Activated CD4-positive, alpha-beta T cell treated with anti-CD3 and anti-CD28 coated beads for 36 hours (primary cell): Measurements from ENCODE around the gene GAL3ST2. TPM values are rescaled to one million over a fixed set of nuclear protein-coding genes. Genes with fewer than 3 reads are reported as not detected.
"Not testable (repeated sequence)": the region's sequence is repeated elsewhere in the genome, so short reads cannot be mapped to it uniquely, and the experiment has no call there.

Experiments
- ATAC-seq: fragments of 200-7000 bp; cut with Tn5 transposase; one replicate; pipeline ENCODE4 v1.10.0; 2021; ENCODE audit warnings: mild to moderate bottlenecking, moderate library complexity
- CTCF ChIA-PET: fragments of 350-600 bp; sonication (Branson Sonifier 250); formaldehyde crosslinking; loops from one replicate; lab custom pipeline; 2021; ENCODE audit warnings: antibody characterized with exemption; lab: Charles Lee
- POLR2A ChIA-PET: fragments of 350-600 bp; sonication (Branson Sonifier 250); formaldehyde crosslinking; loops from one replicate; lab custom pipeline; 2021; ENCODE audit warnings: antibody characterized with exemption, inconsistent platforms; lab: Charles Lee
- DNase-seq: peaks from one replicate; pipeline ENCODE4 v3.0.0-alpha.2; 2020
- H3K27ac Mint-ChIP-seq: one replicate; pipeline ENCODE4 v1.8.0; 2021; ENCODE audit warnings: mixed read lengths
- H3K27me3 Mint-ChIP-seq: one replicate; pipeline ENCODE4 v1.8.0; 2021; ENCODE audit warnings: mixed read lengths
- H3K36me3 Mint-ChIP-seq: one replicate; pipeline ENCODE4 v1.8.0; 2021; ENCODE audit warnings: low read depth, mixed read lengths
- H3K4me1 Mint-ChIP-seq: one replicate; pipeline ENCODE4 v1.8.0; 2021; ENCODE audit warnings: mixed read lengths
- H3K4me3 Mint-ChIP-seq: one replicate; pipeline ENCODE4 v1.8.0; 2021; ENCODE audit warnings: mild to moderate bottlenecking, moderate library complexity, mixed read lengths
- H3K9me3 Mint-ChIP-seq: one replicate; pipeline ENCODE4 v1.8.0; 2021; ENCODE audit warnings: low read depth, mixed read lengths
- intact Hi-C, 2 experiments: fragments of 100-400 bp; cut with DNase I in 1 of 2; cut with micrococcal nuclease in 1 of 2; formaldehyde crosslinking; loops; one replicate each; pipeline versions ENCODE4 v1.14.2 to v1.15.1; 2022 to 2024; cut with DNase I, micrococcal nuclease
- total RNA-seq, 2 experiments: library from RNA; stranded (reverse); gene quantifications; one replicate each; pipeline ENCODE4 v1.2.3, GENCODE V29; 2021

Gene GAL3ST2
- total RNA-seq, 2 experiments from 2014 or later, result 0.94 to 1.0 TPM

- H3K27me3 Mint-ChIP-seq, H3K9me3 Mint-ChIP-seq, ATAC-seq, DNase-seq, POLR2A ChIA-PET, H3K27ac Mint-ChIP-seq, H3K4me3 Mint-ChIP-seq, CTCF ChIA-PET: not testable (repeated sequence)
- intact Hi-C loops, result loop anchor here in 1 of 2 experiments (5.0 kb wide), 2 partner anchors 42 to 82 kb away; no protein-coding TSS in a partner anchor
- peaks cover 22% of the 10 kb centered on the region for H3K36me3 Mint-ChIP-seq
- peaks cover 17% of the 10 kb centered on the region for H3K4me1 Mint-ChIP-seq
Observed at GRCh38 chr2:241759893-241760292, 16.7 kb upstream of the GAL3ST2 start.

- intact Hi-C loops, result loop anchor here in 1 of 2 experiments (5.0 kb wide), 2 partner anchors 42 to 82 kb away; no protein-coding TSS in a partner anchor
- ChIA-PET CTCF (no interaction called here), POLR2A (interaction anchor here (0.6 kb wide), 1 partner anchor 85 kb away, joined by 4 read pairs; no protein-coding TSS in a partner anchor)
Observed at GRCh38 chr2:241760301-241760771, 16.3 kb upstream of the GAL3ST2 start.

GRCh38 chr2:241762321-241762932 is 14.2 kb upstream of the GAL3ST2 start:
- Mint-ChIP-seq H3K4me1 (peaks cover 17% of the 10 kb centered on the region), H3K27me3 (no peaks in the 10 kb centered on the region), H3K36me3 (peaks cover 18% of the 10 kb centered on the region), H3K4me3 (no peak overlapping the region), H3K9me3 (peaks cover 2% of the 10 kb centered on the region), H3K27ac (peak overlapping the region; percentile 76)
- no peak for DNase-seq
- ChIA-PET POLR2A (interaction anchor here (0.8 to 1.0 kb wide), 2 partner anchors 23 to 83 kb away, joined by 3 read pairs; no protein-coding TSS in a partner anchor), CTCF (interaction anchor here (1.0 kb wide), 1 partner anchor 116 kb away, joined by 3 read pairs; no protein-coding TSS in a partner anchor)
- ATAC-seq, result no peak
- intact Hi-C loops, result loop anchor here in 1 of 2 experiments (2.0 to 5.0 kb wide), 3 partner anchors 40 to 100 kb away; no protein-coding TSS in a partner anchor

More at GRCh38 chr2:241760301-241760771, 16.3 kb upstream of the GAL3ST2 start:
- H3K4me1 Mint-ChIP-seq, result peaks cover 17% of the 10 kb centered on the region
- no peak overlapping the region for H3K4me3 Mint-ChIP-seq
- H3K27me3 Mint-ChIP-seq, result no peaks in the 10 kb centered on the region
- no peak overlapping the region for H3K27ac Mint-ChIP-seq
- DNase-seq (peak; percentile 32), ATAC-seq (no peak)
- peaks cover 2% of the 10 kb centered on the region for H3K9me3 Mint-ChIP-seq
- H3K36me3 Mint-ChIP-seq, result peaks cover 22% of the 10 kb centered on the region

GRCh38 chr2:241762933-241763369 is 13.7 kb upstream of the GAL3ST2 start:
- ATAC-seq (peak; percentile 76), DNase-seq (peak; percentile 65)
- Mint-ChIP-seq H3K27me3 (no peaks in the 10 kb centered on the region), H3K4me1 (peaks cover 17% of the 10 kb centered on the region), H3K27ac (peak overlapping the region; percentile 76), H3K9me3 (peaks cover 2% of the 10 kb centered on the region), H3K4me3 (no peak overlapping the region), H3K36me3 (peaks cover 16% of the 10 kb centered on the region)
- CTCF ChIA-PET, result interaction anchor here (0.6 to 1.2 kb wide), 3 partner anchors 78 to 115 kb away, joined by 3 to 6 read pairs (median 3); no protein-coding TSS in a partner anchor
- intact Hi-C loops, result loop anchor here in 1 of 2 experiments (2.0 to 5.0 kb wide), 3 partner anchors 39 to 100 kb away; no protein-coding TSS in a partner anchor
- POLR2A ChIA-PET, result interaction anchor here (0.8 to 1.0 kb wide), 2 partner anchors 23 to 82 kb away, joined by 3 read pairs; no protein-coding TSS in a partner anchor

GRCh38 chr2:241763551-241764274 is 12.9 kb upstream of the GAL3ST2 start:
- peaks cover 17% of the 10 kb centered on the region for H3K4me1 Mint-ChIP-seq
- POLR2A ChIA-PET, result interaction anchor here (0.6 to 1.0 kb wide), 2 partner anchors 81 to 473 kb away, joined by 3 read pairs; no protein-coding TSS in a partner anchor
- peaks cover 14% of the 10 kb centered on the region for H3K36me3 Mint-ChIP-seq
- CTCF ChIA-PET, result interaction anchor here (0.6 to 1.2 kb wide), 3 partner anchors 79 to 115 kb away, joined by 3 to 6 read pairs (median 3); no protein-coding TSS in a partner anchor
- DNase-seq (peak; percentile 33), ATAC-seq (peak; percentile 8)
- H3K9me3 Mint-ChIP-seq, result peaks cover 2% of the 10 kb centered on the region
- H3K27me3 Mint-ChIP-seq, result no peaks in the 10 kb centered on the region
- intact Hi-C loops, result loop anchor here in 1 of 2 experiments (2.0 to 5.0 kb wide), 3 partner anchors 39 to 99 kb away; no protein-coding TSS in a partner anchor
- no peak overlapping the region for H3K4me3 Mint-ChIP-seq
- peak overlapping the region; percentile 76 for H3K27ac Mint-ChIP-seq

GRCh38 chr2:241764275-241765241 is 12.1 kb upstream of the GAL3ST2 start:
- Mint-ChIP-seq H3K36me3 (peaks cover 8% of the 10 kb centered on the region), H3K4me1 (peaks cover 17% of the 10 kb centered on the region), H3K9me3 (peaks cover 2% of the 10 kb centered on the region), H3K4me3 (no peak overlapping the region), H3K27ac (no peak overlapping the region), H3K27me3 (no peaks in the 10 kb centered on the region)
- ChIA-PET POLR2A (interaction anchor here (0.6 kb wide), 1 partner anchor 474 kb away, joined by 3 read pairs; no protein-coding TSS in a partner anchor), CTCF (interaction anchor here (1.2 kb wide), 1 partner anchor 95 kb away, joined by 6 read pairs; no protein-coding TSS in a partner anchor)
- ATAC-seq, result no peak
- intact Hi-C loops, result loop anchor here in 1 of 2 experiments (5.0 kb wide), 2 partner anchors 38 to 78 kb away; no protein-coding TSS in a partner anchor
- no peak for DNase-seq

- CTCF ChIA-PET, result interaction anchor here (0.6 kb wide), 1 partner anchor 33 kb away, joined by 3 read pairs; the partner anchor contains the start of gene D2HGDH
- Mint-ChIP-seq H3K27ac (no peak overlapping the region), H3K36me3 (no peaks in the 10 kb centered on the region), H3K27me3 (no peaks in the 10 kb centered on the region), H3K4me3 (no peak overlapping the region), H3K9me3 (no peaks in the 10 kb centered on the region), H3K4me1 (peaks cover 22% of the 10 kb centered on the region)
- ATAC-seq (no peak), DNase-seq (no peak)
- POLR2A ChIA-PET, result no interaction called here
- intact Hi-C loops, result no loop called here
Observed at GRCh38 chr2:241767464-241768250, 9.0 kb upstream of the GAL3ST2 start.

- ChIA-PET POLR2A (no interaction called here), CTCF (interaction anchor here (0.6 kb wide), 1 partner anchor 34 kb away, joined by 3 read pairs; the partner anchor contains the start of gene D2HGDH)
- H3K27me3 Mint-ChIP-seq, result no peaks in the 10 kb centered on the region
- no peak overlapping the region for H3K27ac Mint-ChIP-seq
- DNase-seq (no peak), ATAC-seq (no peak)
- no peaks in the 10 kb centered on the region for H3K36me3 Mint-ChIP-seq
- intact Hi-C loops, result no loop called here
- H3K9me3 Mint-ChIP-seq, result no peaks in the 10 kb centered on the region
- H3K4me3 Mint-ChIP-seq, result no peak overlapping the region
- peaks cover 18% of the 10 kb centered on the region for H3K4me1 Mint-ChIP-seq
Observed at GRCh38 chr2:241768251-241768711, 8.3 kb upstream of the GAL3ST2 start.

GRCh38 chr2:241768850-241769249 is 7.8 kb upstream of the GAL3ST2 start:
- no peaks in the 10 kb centered on the region for H3K27me3 Mint-ChIP-seq
- no peak for ATAC-seq
- H3K36me3 Mint-ChIP-seq, result no peaks in the 10 kb centered on the region
- intact Hi-C loops, result no loop called here
- CTCF ChIA-PET, result no interaction called here
- POLR2A ChIA-PET, result no interaction called here
- H3K4me3 Mint-ChIP-seq, result no peak overlapping the region
- no peak overlapping the region for H3K27ac Mint-ChIP-seq
- H3K4me1 Mint-ChIP-seq, result peaks cover 14% of the 10 kb centered on the region
- no peaks in the 10 kb centered on the region for H3K9me3 Mint-ChIP-seq
- no peak for DNase-seq
